Epithelial cell of esophagus (primary cell): ENCODE data around the gene TBC1D20.
A peak's percentile ranks its signal among the peaks of the same experiment; 100 is the strongest.

Experiments
- DNase-seq: peaks from one replicate; pipeline ENCODE4 v3.0.0; 2010; ENCODE audit warnings: low read depth
- H3K4me3 ChIP-seq: 2 replicates; pipeline ENCODE4 v1.5.1; 2011; ENCODE audit warnings: mild to moderate bottlenecking, low read length, control low read depth
- TF ChIP-seq, protein P1 (sequence below): IDR thresholded peaks from 2 replicates; pipeline ENCODE4 v1.5.1; 2011; ENCODE audit warnings: low read depth, mild to moderate bottlenecking, low read length, control low read depth, inconsistent platforms; ENCODE audit not compliant: insufficient read depth; ENCODE audit errors: missing control alignments

The TBC1D20 gene

DNA sequence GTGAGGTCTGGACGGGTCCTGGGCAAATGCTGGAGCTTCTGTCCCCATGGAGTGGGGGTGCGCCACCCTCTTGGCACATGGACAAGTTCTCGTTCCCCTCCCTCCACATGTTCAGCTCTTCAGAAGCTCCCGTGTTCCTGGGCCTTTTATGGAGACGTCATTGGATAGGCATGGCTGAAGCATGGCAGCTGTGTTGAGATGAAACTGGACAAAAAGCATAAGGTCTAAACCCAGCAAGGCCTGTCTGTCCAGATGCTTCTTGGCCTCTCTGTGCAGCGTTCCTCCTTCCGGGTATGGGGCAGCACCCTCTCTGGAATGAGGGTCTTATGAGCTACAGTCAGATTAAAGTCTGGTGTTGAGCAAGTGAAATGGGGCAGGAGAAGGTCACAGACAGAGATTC is 26.8 kb downstream of the TBC1D20 start:
- TF ChIP-seq, protein P1, sequence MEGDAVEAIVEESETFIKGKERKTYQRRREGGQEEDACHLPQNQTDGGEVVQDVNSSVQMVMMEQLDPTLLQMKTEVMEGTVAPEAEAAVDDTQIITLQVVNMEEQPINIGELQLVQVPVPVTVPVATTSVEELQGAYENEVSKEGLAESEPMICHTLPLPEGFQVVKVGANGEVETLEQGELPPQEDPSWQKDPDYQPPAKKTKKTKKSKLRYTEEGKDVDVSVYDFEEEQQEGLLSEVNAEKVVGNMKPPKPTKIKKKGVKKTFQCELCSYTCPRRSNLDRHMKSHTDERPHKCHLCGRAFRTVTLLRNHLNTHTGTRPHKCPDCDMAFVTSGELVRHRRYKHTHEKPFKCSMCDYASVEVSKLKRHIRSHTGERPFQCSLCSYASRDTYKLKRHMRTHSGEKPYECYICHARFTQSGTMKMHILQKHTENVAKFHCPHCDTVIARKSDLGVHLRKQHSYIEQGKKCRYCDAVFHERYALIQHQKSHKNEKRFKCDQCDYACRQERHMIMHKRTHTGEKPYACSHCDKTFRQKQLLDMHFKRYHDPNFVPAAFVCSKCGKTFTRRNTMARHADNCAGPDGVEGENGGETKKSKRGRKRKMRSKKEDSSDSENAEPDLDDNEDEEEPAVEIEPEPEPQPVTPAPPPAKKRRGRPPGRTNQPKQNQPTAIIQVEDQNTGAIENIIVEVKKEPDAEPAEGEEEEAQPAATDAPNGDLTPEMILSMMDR: no peak
- H3K4me3 ChIP-seq: no peak overlapping the region
- no peak for DNase-seq

DNA sequence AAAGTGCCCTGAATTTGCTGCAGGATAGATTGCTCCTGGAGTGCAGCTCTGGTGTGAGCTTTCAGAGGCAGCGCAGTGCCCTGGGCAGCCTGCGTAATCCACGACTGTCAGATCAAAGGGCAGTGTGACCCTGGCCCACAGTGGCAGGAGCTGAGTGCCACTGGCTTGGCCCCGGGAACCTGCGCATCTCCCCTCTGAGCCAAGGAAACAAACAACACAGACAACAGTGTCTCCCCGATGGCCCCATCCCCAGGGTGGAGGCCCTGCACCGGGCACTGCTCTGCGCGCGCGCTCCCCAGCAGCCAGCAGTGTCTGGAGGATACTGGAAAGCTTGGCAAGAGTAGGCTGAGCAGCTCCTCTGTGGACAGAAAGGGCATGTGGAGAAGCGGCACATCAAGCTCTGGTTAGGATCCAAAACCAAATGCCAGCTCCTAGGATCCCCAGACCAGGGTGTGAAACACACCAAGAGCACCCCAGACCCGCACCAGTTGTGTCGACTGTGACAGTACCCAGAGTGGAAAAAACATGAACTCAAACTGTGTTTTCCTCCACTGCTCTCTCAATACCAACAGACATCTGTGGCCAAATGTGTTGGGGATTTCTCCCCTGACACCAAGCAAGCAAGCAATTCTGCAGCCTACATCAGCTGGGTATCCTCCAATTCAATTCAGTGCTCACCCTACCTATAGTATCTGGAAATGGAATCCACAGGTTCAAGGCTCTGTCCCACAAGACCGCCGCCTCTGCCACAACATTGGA is 27.5 kb downstream of the TBC1D20 start:
- TF ChIP-seq, protein P1: no peak
- no peak for DNase-seq
- H3K4me3 ChIP-seq: no peak overlapping the region

DNA sequence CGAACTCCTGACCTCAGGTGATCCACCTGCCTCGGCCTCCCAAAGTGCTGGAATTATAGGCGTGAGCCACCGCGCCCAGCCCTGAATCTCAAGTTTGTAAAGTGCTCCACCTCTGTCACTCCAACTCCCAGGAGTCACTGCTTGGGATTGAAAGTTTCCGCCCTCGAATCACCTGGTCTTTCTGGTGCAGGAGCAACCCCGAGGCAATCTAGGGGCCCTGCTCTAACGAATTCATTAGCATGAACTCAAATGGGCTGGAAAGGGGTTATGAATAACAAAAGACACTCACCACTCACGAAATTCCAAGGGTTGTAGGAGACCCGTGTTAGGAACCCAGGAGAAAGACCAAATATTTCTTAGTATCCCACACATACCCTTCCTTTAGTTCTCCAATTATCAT is 28.1 kb downstream of the TBC1D20 start:
- TF ChIP-seq, protein P1: no peak
- DNase-seq: no peak
- H3K4me3 ChIP-seq: no peak overlapping the region

DNA sequence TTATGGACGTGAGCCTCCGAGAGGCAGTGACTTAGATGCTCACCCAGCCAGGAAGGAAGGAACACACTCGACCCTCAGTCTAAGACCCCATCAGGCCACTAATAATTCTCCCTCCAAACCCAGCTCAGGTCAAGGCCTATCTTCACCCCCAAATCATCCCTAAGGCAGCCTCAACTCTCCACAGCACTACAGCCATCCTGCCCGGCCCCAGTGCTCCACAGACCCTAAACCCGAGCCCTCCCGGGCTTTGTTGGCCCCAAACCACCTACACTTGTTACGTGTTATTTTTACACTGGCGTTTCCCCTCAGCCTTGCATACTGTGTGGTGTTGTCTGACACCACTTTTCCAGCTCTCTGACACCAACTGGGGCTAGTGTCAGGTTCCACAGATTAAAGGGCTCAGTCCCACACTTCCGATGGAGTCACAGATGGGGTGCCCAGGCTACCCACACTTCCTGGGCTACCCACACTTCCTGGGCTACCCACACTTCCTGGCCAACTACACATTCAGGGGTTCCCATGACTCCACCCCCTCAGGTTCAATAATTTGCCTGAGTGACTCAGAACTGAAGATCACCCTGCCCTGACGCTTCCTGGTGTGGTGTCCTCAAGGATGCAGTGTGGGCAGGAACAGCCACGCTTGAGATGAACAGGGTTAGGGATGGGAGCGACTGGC is 28.9 kb downstream of the TBC1D20 start:
- DNase-seq: peak; percentile 65
- H3K4me3 ChIP-seq: no peak overlapping the region
- TF ChIP-seq, protein P1: no peak

DNA sequence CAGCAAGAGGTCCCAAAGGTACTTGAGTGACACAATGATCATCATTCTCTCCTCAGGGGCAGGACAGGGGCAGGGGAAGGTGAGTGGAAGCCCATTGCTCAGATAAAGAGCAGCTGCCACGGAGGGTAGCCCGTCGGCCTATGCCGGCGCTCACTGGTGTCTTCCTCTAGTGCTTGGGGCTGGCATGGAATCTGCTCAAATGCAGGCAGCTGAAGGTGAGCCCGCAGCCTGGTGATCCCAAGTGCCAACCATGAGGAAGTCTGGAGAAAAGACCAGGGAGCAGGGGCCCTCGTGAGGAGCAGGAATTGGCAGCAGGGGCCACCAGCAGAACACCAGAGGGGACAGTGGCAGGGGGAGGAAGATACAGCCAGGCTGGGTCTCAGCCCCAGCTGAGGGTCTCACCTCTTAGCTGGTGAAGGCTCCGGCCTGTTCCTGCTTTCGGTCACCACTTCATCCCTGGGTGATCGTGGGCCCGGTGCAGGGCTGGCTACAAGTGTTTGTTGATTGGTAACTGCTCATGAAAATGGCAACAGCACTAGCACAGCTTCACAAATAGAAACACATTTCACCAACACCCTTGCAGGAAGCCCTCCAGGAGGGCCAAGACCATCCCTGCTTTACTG is 29.5 kb downstream of the TBC1D20 start:
- no peak overlapping the region for H3K4me3 ChIP-seq
- no peak for DNase-seq
- TF ChIP-seq, protein P1: no peak

DNA sequence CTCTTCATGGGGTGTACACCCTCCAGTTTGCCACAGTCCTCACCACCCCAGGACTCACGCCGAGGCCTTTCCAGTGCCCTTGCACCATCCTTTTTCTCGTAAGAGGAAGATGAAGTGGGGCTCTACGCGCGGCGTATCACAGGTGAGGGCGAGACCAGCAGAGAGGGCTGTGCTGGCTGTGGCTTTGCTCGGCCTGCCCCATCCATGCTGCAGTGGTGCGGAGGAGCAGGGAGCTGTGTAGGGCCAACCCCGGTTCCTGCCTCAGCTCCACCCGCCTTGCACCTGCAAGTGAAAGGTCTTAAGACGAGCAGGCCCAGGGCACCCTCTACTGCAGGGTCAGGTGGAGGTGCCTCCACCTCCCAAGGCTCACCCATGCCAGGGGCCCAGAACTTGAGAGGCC is 30.1 kb downstream of the TBC1D20 start:
- TF ChIP-seq, protein P1: no peak
- no peak overlapping the region for H3K4me3 ChIP-seq
- no peak for DNase-seq
